Eye (tissue), 1 donor: Measurements from ENCODE around the gene FUT3.

Experiments used
- DNase-seq: peaks from one replicate; pipeline ENCODE4 v3.0.0-alpha.2; 2015

Gene FUT3

GRCh38 chr19:5822181-5822844 is 28.9 kb downstream of the FUT3 start:
- no peak for DNase-seq

- no peak for DNase-seq
These were observed 29.6 kb downstream of the FUT3 start for GRCh38 chr19:5821521-5822180.

- no peak for DNase-seq
These were observed 30.5 kb downstream of the FUT3 start for GRCh38 chr19:5820785-5821184.

GRCh38 chr19:5818594-5818993 is 32.7 kb downstream of the FUT3 start:
- no peak for DNase-seq

GRCh38 chr19:5817218-5817617 is 34.0 kb downstream of the FUT3 start:
- no peak for DNase-seq

GRCh38 chr19:5814852-5815246 is 36.4 kb downstream of the FUT3 start:
- no peak for DNase-seq

GRCh38 chr19:5814123-5814851 is 37.0 kb downstream of the FUT3 start:
- no peak for DNase-seq

- no peak for DNase-seq
These were observed 40.1 kb downstream of the FUT3 start for GRCh38 chr19:5811117-5811516.

- DNase-seq, result no peak
These were observed 41.8 kb downstream of the FUT3 start for GRCh38 chr19:5809469-5809868.

- DNase-seq, result no peak
These were observed 42.2 kb downstream of the FUT3 start for GRCh38 chr19:5809053-5809452.

- DNase-seq, result no peak
These were observed 43.0 kb downstream of the FUT3 start for GRCh38 chr19:5808120-5808816.

- no peak for DNase-seq
These were observed 44.3 kb downstream of the FUT3 start for GRCh38 chr19:5806905-5807304.

- no peak for DNase-seq
These were observed 45.1 kb downstream of the FUT3 start for GRCh38 chr19:5806133-5806489.

- peak; percentile 90 for DNase-seq
These were observed 45.7 kb downstream of the FUT3 start for GRCh38 chr19:5805462-5806132.

- peak; percentile 39 for DNase-seq
These were observed 46.5 kb downstream of the FUT3 start, which contains the start of gene NRTN for GRCh38 chr19:5804516-5805461. Gene NRTN, plus strand, starts transcription at chr19:5805067. Its CDS starts 19,099 bp downstream, at chr19:5824166.

- peak; percentile 97 for DNase-seq
These were observed 47.3 kb downstream of the FUT3 start for GRCh38 chr19:5803752-5804515.

- DNase-seq, result no peak
These were observed 47.9 kb downstream of the FUT3 start for GRCh38 chr19:5803441-5803751.

GRCh38 chr19:5801796-5802619 is 49.2 kb downstream of the FUT3 start:
- peak; percentile 92 for DNase-seq

- DNase-seq, result no peak
These were observed 50.6 kb downstream of the FUT3 start for GRCh38 chr19:5800361-5801270.
